GM18511 (cell line): ENCODE results near the gene MEP1B.
A peak's percentile ranks its signal among the peaks of the same experiment; 100 is the strongest.
"Not testable (repeated sequence)": the region's sequence is repeated elsewhere in the genome, so short reads cannot be mapped to it uniquely, and the experiment has no call there.

Source experiments
- ATAC-seq: cut with Tn5 transposase; IDR thresholded peaks from one replicate; pipeline ENCODE4 v1.9.1; 2021; ENCODE audit warnings: mild to moderate bottlenecking, moderate library complexity; ENCODE audit not compliant: unreplicated experiment

MEP1B gene

DNA sequence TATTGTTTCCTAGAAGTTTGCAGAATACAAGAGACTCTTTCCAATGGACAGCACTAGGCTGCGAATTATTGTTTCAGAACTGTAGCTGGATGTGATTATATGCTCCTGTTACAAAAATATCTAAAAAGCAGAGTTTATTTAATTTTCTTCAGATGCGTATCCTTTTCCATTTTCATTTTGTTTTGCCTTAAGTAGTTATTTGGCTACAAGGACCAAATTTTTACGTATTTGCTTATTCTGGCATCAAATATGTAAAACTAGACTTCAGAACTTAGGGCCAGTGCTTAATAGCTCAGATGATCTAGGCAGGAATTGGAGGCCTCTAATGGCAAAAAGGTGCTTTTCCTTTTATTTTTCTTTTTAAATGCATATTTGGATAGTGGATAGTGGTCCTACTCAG is 18.7 kb downstream of the MEP1B start:
- no peak for ATAC-seq

DNA sequence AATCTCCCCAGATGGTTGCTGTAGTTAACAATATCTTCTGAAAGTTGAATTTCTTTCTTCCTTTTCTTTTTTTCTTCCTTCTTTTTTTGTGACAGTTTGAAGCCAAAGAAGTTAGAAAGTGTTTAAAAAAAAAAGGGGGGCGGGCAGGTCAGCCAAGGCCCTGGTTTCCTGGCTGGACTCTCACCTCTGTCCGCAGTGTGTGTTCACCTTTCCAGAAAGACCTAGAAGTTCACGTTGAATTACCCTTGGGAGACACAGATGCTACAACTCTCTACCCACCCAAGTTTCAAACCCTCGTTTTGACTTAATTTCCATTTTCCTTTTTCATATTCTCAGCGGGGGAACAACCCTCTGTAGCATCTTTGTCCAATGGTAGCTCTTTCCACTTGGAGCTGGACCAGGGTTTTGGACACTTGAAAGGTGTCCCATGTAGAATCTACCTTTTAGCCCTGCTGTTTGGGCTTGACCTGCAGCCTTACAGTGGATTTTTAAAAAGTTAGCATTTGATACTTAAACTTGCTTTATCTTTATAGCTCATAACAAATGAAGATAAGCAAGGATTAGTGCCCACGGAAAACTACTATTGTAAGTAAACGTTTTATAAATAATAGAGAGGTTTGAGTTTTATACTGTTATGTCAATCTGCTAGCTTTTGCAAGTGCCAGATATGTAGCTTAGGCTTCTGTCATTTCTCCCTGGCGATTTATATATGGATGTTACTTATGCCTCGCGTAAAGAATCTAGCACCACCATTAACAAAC is 20.0 kb downstream of the MEP1B start:
- no peak for ATAC-seq

DNA sequence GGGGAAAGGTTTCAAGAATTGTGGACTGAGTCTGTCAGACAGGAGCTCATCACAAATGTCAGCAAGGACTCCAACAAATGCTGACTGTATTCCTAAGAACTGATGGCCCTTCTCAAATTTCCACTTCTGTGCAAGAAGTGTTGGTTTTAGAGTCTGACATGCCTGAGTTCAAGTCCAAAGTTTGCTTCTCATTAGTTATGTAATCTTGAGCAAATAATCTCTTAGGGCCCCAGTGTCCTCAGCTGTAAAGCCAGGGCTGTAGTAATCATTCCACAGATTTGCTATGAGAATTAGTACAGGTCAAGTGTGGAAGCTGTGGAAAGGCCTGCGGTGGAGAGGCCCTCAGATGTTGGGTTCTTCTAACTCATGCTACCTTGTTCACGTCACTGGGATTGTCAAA is 23.9 kb downstream of the MEP1B start:
- ATAC-seq: no peak

DNA sequence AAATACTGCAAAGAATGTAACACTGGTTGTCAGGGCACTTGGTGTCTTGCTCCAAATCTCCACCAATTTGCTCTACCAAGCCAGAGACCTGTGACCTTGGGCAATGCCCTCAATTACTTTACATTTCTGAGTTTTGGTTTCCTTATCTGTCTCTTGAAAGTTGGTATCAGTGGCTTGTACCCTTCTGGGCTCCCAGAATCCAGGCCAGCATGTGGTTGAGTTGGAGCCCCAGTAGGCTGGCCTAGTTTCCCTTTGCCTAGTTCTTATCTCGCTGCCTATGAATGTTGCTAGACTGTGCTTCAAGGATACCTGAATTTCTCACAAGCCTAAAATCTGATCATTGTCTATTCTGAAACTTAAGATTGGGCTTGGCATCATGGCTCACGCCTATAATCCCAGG is 26.6 kb downstream of the MEP1B start:
- no peak for ATAC-seq

DNA sequence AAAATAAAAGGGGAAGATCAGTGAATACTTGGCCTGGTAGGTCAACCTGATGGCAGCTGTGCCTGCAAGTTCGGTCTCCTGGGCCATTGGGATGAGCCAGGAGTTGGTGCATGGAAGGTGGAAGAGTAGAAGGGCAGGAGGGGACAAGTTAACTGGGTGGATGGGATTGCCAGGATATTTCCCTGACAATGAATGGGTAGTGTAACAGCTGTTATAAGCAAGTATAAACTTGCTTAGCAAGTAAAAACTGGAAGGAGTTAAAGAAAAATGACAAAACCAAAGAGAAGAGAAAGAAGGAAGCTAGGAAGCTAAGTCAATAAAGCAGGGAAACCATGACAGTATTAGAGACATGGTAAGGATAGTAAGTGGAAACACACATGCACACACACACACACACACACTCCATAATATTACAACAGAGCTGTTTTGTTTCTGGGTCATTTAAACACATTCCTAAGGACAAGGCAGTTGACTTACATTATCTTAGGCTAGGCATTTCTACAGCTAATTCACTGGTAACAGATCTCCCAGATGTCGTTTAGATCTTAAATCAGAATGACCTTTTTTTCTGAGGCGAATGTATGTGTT is 29.7 kb downstream of the MEP1B start:
- no peak for ATAC-seq

- ATAC-seq: not testable (repeated sequence)
These were observed 43.5 kb downstream of the MEP1B start for GRCh38 chr18:32233348-32233747.

DNA sequence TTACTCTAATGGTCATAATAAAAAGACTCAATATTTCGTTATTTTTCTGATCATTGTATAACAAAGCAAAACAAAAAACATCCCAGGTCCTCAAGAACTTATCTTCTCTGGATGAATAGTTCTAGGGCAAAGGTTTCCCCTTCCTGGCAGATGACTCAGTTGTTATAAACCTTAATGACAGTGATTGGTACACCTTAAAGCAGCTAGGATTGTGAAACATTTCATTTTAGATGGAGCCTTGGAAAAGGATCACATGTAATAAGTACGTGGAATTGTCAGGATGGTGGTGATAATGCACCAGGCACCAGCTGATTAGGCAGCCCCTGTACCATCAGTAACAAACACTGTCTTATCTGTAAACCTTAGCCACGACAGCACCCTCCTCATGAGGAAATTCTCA is 47.2 kb downstream of the MEP1B start:
- no peak for ATAC-seq

GRCh38 chr18:32238635-32239268 is 48.9 kb downstream of the MEP1B start:
- ATAC-seq: no peak

DNA sequence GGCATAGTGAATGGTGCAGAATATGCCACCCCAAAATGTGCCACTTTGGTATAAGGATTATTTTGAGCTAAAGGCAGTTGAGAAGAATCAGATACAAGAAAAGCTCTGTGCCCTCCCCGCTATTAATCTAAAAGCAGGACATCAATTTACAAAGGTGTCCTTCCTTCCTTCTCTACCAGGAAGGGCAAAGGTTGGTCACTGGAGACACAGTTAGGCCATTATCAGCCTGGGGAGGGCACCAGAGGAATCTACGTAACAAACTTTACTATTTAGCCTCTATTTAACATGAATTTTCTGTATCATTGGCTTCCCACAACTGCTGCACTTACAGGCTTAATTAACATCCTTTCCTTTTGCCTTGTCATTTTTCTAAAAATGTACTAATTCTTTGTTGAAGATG is 52.6 kb downstream of the MEP1B start:
- no peak for ATAC-seq

DNA sequence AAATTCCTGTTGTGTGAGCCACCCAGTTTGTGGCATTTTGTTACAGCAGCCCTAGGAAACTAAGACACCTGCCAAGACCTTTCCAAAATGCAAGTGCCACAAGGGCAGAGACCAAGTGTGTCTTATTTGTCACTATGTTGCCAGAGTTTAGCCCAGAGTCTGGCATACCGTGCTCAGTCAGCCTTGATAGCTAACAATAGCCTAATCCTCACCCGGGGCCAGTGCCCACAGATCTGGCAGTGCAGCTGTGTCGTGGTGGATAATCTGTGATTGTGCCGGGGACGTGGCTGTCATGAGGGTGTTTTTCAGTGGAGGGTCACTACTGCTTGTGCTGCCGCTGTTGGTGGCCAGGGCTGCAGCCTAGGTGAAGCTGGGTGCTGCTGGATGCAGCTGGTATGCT is 53.5 kb downstream of the MEP1B start:
- no peak for ATAC-seq

- ATAC-seq: no peak
These were observed 55.0 kb downstream of the MEP1B start for GRCh38 chr18:32244881-32245280.

GRCh38 chr18:32249147-32249929 is 59.5 kb downstream of the MEP1B start:
- no peak for ATAC-seq

DNA sequence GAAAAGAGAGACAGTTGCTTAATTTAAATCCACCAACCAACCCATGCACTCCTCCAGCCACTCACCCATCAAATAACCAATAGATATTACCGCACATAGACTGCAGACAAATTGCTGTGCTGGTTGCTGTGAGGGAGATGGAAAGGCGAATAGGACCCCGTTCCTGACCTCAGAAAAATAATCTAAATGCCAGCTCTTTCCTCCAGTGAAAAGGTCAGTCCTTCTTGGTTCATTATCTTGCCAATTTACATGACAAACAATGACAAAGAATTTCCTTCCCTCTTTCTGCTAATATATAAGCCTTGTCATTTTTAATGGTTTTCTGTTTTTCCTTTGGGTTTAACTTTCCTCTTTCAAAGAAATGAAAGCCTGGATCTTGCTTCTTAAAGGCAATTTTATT is 61.6 kb downstream of the MEP1B start:
- no peak for ATAC-seq

GRCh38 chr18:32252141-32252860 is 62.5 kb downstream of the MEP1B start:
- ATAC-seq: no peak

DNA sequence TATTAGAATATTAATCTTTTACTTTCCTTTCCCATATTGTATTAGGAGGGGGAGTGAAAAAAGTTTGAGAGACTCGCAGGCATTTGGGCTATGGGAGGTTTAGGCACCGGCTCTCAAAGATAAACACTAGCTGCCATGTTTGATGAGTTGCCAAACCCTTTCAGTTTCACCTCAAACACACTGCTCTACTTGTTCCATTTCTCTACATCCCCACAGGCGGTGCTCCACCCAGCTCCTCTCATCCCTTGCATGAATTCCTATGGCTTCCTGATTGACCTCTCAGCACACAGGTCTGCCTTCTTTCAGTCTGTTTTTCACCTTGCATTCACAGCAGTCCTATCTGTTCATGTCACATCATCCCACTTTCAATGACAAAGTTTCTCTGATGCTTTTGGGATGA is 65.7 kb downstream of the MEP1B start:
- no peak for ATAC-seq

- no peak for ATAC-seq
These were observed 67.4 kb downstream of the MEP1B start for GRCh38 chr18:32257084-32257785.

GRCh38 chr18:32258148-32258547 is 68.3 kb downstream of the MEP1B start:
- no peak for ATAC-seq

DNA sequence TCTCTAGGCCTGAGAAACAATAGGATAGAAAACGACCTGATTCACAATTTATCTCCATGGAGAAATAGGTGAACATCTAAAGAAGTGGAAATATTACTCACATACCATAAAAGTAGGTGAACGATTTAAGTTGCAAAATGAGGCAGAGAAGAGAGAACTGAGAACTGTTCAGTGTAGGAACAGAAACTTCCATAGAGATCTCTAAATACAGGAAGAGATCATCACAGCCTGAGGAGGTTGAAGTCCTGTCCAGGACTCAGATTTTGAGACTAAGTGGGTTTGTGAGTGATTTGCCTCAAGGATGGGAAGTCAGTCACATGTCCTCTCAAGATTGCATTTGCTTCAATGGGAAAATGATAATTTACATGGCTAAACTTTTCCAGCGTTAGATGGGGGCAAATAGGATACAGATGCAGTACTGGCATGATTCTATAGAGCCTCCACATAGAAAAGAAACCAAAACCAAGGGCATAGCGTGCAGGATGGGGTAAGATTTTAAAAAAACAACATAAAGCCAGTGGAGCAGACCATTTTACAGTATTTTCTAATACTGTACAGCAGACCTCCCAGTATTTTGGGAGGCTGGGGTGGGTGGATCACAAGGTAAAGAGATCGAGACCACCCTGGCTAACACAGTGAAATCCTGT is 68.8 kb downstream of the MEP1B start:
- ATAC-seq: peak; percentile 52

- ATAC-seq: no peak
These were observed 69.7 kb downstream of the MEP1B start for GRCh38 chr18:32259553-32259952.

DNA sequence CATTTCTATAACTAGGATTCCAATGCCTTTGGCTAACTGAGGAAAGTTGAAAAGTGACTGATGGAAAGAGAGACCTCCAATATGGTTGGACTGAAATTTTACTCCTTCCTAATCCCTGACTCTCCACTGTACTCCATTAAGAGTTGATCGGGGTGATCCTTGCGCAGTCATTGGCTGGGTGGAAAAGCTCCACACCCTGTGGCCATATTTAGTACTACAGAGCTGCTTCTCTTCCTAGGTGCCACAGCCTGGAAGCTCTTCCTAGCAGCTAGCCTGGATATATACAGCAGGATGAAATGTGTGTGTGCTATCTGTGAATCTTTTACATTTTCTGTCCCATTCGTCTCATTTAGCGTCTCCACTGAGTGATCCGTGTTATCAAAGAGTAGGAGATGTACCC is 71.2 kb downstream of the MEP1B start:
- ATAC-seq: no peak
